Measurements from ENCODE around the gene SLC29A3.
"Not testable (repeated sequence)": the region's sequence is repeated elsewhere in the genome, so short reads cannot be mapped to it uniquely, and the experiment has no call there.

The SLC29A3 gene

DNA sequence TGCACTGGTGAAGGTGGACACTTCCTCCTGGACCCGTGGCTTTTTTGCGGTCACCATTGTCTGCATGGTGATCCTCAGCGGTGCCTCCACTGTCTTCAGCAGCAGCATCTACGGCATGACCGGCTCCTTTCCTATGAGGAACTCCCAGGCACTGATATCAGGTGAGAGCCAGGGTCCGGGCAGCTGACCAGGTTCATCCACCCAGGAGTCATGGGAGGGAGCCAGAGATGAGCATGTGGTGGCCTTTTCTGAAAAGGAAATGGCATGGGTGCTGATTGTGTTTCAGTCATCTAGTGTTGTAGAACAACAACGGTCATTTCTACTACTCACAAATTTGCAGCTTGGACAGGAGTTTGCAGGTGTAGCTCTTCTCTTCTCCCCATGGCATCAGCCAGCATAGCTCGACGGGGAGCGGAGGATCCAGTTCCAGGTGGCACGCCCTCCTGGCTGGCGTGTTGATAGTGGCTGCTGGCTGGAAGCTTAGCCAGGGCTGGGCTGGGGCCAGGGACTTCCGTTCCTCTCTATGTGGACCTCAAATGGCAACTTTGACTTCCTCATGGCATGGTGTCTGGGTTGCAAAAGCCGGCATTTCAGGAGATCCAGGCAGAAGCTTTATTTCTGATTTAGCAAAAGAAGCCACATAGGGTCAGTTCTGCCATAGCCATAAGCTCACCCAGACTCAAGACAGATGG, 32.7 kb downstream of the SLC29A3 start:
- H3K36me3 Mint-ChIP-seq, result no peaks in the 10 kb centered on the region
- H3K4me1 Mint-ChIP-seq (ENCODE audit: low read depth), result peaks cover 20% of the 10 kb centered on the region
- H3K27ac Mint-ChIP-seq, result no peak overlapping the region
- no peaks in the 10 kb centered on the region for H3K9me3 Mint-ChIP-seq (ENCODE audit: low read depth)
- no peak overlapping the region for H3K4me3 Mint-ChIP-seq
- no peaks in the 10 kb centered on the region for H3K27me3 Mint-ChIP-seq

DNA sequence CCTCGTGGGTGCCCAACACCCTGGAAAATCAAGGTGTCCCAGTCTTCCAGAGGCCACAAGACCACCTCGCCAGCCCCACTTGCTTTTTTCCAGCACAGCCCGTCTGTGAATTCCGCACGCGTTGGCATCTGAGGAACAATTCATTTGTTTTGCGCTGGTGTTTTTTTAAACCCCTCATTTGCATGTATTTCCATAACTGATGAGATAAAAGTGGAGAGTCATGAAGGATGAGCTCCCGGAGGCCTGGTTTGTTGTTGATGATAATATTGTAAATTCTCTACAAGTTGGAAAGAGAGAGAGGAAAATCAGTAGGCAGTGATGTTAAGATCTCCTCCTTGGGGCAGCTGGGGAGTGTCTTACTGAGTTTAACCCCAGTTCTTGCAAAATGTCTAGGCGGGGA, 34.6 kb downstream of the SLC29A3 start:
- Mint-ChIP-seq H3K27ac (no peak overlapping the region), H3K4me1 (ENCODE audit: low read depth) (peaks cover 20% of the 10 kb centered on the region), H3K36me3 (no peaks in the 10 kb centered on the region), H3K27me3 (no peaks in the 10 kb centered on the region), H3K4me3 (no peak overlapping the region), H3K9me3 (ENCODE audit: low read depth) (no peaks in the 10 kb centered on the region)

DNA sequence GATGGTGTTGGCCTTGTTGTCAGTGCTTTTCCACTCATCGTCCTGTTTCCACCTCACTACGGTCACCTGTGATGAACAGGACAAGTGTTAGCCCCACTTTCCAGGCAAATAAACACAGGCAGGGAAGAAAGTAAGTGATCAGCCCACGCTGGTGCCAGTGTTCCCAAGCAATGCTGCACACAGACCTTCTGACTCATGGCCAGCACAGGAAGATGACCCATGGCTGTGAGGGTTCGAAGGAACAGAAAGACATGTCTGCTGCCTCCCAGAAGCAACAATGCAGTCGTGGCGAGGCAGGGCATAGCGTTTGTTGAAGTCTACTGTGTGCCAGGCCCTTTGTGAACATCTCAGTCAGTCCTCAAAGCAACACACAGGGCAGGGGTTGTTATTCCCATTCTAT, 35.7 kb downstream of the SLC29A3 start:
- Mint-ChIP-seq H3K36me3 (peaks cover 4% of the 10 kb centered on the region), H3K4me1 (ENCODE audit: low read depth) (peaks cover 18% of the 10 kb centered on the region), H3K9me3 (ENCODE audit: low read depth) (no peaks in the 10 kb centered on the region), H3K4me3 (no peak overlapping the region), H3K27ac (no peak overlapping the region), H3K27me3 (no peaks in the 10 kb centered on the region)

DNA sequence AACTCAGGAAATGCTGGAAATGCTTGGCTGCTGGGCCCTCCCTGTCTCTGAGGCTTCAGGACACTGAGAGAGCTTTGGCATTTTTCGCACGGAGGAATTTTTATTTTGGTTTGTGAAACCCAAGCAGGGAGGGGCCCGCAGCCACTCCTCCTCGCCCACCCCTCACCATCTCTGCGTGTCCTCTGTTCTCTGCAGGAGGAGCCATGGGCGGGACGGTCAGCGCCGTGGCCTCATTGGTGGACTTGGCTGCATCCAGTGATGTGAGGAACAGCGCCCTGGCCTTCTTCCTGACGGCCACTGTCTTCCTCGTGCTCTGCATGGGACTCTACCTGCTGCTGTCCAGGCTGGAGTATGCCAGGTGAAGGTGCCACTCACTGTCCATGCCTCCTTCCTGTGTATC, 36.8 kb downstream of the SLC29A3 start:
- Mint-ChIP-seq H3K4me3 (no peak overlapping the region), H3K4me1 (ENCODE audit: low read depth) (peaks cover 9% of the 10 kb centered on the region), H3K27me3 (no peaks in the 10 kb centered on the region), H3K36me3 (peaks cover 5% of the 10 kb centered on the region), H3K27ac (no peak overlapping the region), H3K9me3 (ENCODE audit: low read depth) (no peaks in the 10 kb centered on the region)

DNA sequence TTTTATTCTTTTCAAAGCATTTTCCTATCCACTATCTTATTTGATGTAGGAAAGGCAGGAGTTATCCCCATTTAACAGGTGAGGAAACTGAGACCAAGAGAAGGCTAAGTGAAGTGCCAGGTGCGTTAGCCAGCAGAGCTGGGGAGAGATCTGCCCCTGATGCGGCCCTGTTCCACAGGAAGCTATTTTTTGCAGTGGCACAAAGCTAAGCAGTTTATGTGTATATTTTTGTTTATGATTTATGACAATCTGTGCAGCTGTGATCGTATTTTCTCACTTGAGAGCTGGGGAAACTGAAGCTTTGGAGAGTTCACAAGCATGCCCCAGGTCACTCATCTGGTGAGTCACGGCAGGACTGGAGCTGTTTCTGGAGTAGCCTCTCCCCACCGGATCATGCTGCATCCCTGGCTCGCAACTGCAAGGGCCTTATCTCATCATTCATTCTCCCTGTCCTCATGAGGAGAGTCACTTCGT, 38.8 kb downstream of the SLC29A3 start:
- Mint-ChIP-seq H3K36me3 (peaks cover 12% of the 10 kb centered on the region), H3K4me3 (no peak overlapping the region), H3K27ac (no peak overlapping the region), H3K4me1 (ENCODE audit: low read depth) (no peaks in the 10 kb centered on the region), H3K27me3 (no peaks in the 10 kb centered on the region), H3K9me3 (ENCODE audit: low read depth) (no peaks in the 10 kb centered on the region)

DNA sequence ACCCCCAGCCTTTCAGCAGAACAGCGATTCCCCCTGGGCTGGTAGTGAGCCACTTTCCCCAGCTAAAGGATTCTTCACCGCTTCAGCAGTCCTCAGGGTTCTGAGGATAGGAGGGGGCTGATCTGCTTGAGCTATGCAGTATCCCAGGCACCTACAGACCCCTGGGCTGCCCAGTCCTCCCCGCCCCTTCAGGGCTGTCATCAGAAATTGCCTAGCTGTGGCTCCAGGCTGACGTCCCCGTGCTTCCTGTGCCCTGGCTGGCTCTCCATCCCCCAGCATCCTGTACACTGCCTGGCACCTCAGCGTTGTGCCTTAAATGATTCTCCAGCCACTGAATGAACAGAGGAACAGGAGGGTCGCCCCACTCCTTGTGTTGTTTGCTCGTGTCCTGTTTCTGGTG, 39.2 kb downstream of the SLC29A3 start:
- Mint-ChIP-seq H3K4me3 (no peak overlapping the region), H3K27ac (no peak overlapping the region), H3K36me3 (peaks cover 12% of the 10 kb centered on the region), H3K27me3 (no peaks in the 10 kb centered on the region), H3K4me1 (ENCODE audit: low read depth) (no peaks in the 10 kb centered on the region), H3K9me3 (ENCODE audit: low read depth) (no peaks in the 10 kb centered on the region)

DNA sequence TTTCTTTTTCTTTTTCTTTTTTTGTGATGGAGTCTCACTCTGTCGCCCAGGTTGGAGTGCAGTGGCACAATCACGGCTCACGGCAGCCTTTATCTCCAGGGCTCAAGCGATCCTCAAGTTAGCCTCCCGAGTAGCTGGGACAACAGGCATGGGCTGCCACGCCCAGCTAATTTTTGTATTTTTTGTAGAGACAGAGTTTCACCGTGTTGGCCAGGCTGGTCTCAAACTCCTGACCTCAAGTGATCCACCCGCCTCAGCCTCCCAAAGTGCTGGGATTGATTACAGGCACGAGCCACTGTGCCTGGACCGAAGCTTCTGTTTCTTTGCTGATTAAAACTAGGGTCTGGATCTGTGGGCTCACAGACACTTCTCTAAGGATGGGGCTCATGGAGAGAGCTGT, 39.8 kb downstream of the SLC29A3 start:
- not testable (repeated sequence) for H3K27me3 Mint-ChIP-seq; H3K27ac Mint-ChIP-seq; H3K4me1 Mint-ChIP-seq (ENCODE audit: low read depth); H3K4me3 Mint-ChIP-seq; H3K9me3 Mint-ChIP-seq (ENCODE audit: low read depth)
- H3K36me3 Mint-ChIP-seq, result peaks cover 12% of the 10 kb centered on the region

DNA sequence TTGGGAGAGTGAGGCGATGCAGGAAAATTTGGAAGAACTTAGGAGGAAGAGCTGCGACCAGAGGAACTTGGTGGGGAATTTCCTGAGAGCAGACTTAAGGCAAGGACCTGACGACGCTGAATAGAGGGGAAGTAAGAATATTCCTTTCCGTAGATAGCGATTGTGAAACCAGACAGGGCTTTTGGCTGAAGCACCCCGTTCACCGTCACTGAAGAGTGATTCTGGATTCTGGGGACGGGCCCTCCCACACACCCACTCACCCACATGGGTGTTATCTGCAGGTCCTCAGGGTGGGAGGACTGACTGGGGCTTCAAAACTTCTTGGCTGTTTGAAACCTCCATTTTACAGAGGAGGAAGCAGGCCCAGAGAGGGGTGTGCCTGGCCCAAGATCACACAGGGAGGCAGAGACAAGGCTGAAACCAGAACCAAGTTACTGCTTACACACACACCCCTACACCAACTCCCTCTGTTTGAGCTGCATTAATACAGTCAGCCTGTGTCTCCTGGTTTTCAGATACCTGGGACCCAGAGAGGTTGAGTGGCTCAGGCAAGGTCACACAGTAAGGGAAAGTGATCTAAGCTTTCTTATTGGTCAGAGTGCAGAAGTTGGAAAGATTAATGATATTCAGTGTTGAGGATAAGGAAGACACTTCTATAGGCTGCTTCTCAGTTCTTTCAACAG, 40.4 kb downstream of the SLC29A3 start:
- H3K9me3 Mint-ChIP-seq (ENCODE audit: low read depth), result no peaks in the 10 kb centered on the region
- H3K27ac Mint-ChIP-seq, result no peak overlapping the region
- no peaks in the 10 kb centered on the region for H3K4me1 Mint-ChIP-seq (ENCODE audit: low read depth)
- peaks cover 15% of the 10 kb centered on the region for H3K36me3 Mint-ChIP-seq
- no peak overlapping the region for H3K4me3 Mint-ChIP-seq
- no peaks in the 10 kb centered on the region for H3K27me3 Mint-ChIP-seq

DNA sequence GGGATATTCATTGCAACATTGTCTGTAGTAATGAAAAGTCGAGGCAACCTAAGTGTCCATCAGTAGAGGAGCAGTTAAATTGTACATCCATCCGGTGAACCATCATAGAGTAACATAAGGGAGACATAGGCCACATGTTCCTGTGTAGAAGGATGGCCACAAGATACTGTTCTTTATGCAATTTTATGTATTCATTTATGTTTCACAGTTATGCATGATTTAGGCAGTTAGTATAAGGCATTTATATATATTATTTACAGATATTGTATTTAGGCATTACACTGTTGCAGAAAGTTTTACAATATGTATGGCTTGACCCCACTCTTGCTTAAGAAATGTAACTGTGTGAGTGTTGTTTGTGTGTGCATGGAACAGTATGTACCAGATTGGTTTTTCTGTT, 41.7 kb downstream of the SLC29A3 start:
- Mint-ChIP-seq H3K9me3 (ENCODE audit: low read depth) (no peaks in the 10 kb centered on the region), H3K4me3 (no peak overlapping the region), H3K4me1 (ENCODE audit: low read depth) (no peaks in the 10 kb centered on the region), H3K36me3 (peaks cover 15% of the 10 kb centered on the region), H3K27ac (no peak overlapping the region), H3K27me3 (no peaks in the 10 kb centered on the region)

DNA sequence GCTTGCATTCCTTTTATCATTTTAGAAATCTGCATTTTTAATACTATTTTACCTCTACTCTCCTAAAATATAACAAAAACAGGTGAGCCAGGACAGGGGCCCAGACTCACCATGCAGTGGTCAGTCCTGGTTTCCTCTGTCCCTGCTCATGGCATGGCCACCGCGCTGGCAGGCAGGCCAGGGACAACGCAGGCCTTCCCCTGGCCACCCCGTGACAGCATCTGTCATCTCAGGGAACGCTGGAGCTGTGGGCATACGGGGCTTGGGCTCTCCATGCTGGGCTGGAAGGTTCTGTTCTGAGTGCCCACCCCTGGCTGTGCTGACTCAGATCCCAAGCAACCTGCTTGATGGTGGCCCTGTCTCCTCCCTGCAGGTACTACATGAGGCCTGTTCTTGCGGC, 42.5 kb downstream of the SLC29A3 start:
- no peaks in the 10 kb centered on the region for H3K9me3 Mint-ChIP-seq (ENCODE audit: low read depth)
- no peaks in the 10 kb centered on the region for H3K27me3 Mint-ChIP-seq
- H3K36me3 Mint-ChIP-seq, result peaks cover 15% of the 10 kb centered on the region
- H3K4me3 Mint-ChIP-seq, result no peak overlapping the region
- no peak overlapping the region for H3K27ac Mint-ChIP-seq
- H3K4me1 Mint-ChIP-seq (ENCODE audit: low read depth), result no peaks in the 10 kb centered on the region

DNA sequence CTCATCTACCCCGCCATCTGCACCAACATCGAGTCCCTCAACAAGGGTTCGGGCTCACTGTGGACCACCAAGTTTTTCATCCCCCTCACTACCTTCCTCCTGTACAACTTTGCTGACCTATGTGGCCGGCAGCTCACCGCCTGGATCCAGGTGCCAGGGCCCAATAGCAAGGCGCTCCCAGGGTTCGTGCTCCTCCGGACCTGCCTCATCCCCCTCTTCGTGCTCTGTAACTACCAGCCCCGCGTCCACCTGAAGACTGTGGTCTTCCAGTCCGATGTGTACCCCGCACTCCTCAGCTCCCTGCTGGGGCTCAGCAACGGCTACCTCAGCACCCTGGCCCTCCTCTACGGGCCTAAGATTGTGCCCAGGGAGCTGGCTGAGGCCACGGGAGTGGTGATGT, 43.1 kb downstream of the SLC29A3 start:
- Mint-ChIP-seq H3K27me3 (no peaks in the 10 kb centered on the region), H3K4me1 (ENCODE audit: low read depth) (no peaks in the 10 kb centered on the region), H3K27ac (no peak overlapping the region), H3K9me3 (ENCODE audit: low read depth) (no peaks in the 10 kb centered on the region), H3K36me3 (peaks cover 15% of the 10 kb centered on the region), H3K4me3 (no peak overlapping the region)

DNA sequence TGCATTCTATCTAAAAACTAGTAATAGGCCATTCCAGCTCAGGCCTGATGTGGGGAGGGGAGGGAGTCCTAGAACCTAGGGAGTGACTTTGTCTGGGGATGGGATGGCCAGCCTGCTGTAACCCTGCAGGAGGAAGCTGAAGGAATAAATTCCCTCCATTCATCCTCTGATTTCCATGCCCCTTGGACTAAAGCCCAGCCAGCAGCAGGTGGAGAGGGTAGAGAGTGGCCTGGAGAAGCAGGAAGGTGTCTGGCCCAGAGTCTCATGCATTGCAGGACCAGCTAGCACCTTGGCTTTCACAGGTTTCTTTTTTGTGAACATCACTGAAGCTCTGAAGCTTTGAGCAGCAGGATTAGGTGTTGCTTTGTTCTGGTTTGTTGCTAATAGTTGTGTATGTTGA, 44.9 kb downstream of the SLC29A3 start:
- Mint-ChIP-seq H3K27ac (no peak overlapping the region), H3K27me3 (no peaks in the 10 kb centered on the region), H3K9me3 (ENCODE audit: low read depth) (no peaks in the 10 kb centered on the region), H3K4me3 (no peak overlapping the region), H3K4me1 (ENCODE audit: low read depth) (no peaks in the 10 kb centered on the region), H3K36me3 (peaks cover 15% of the 10 kb centered on the region)

DNA sequence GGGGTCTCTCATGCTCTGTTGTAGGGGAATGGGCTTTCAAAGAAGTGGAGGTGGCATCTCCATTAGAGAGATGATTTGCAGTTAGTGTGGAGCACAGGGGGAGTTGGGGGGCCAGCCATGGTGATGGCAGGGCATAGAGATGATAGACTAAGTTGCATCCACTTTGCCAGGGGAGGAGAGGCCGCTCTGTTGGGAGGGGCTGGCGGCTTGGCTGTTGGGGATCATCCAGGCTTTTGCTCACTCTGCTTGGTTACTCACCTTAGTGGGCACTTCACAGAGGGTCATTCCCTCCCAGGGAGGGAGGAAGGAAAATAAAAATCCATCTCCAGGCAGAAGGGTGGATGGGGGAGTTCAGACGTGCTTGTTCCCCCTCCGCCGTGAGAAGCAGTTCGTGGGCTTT, 46.3 kb downstream of the SLC29A3 start:
- no peaks in the 10 kb centered on the region for H3K4me1 Mint-ChIP-seq (ENCODE audit: low read depth)
- H3K36me3 Mint-ChIP-seq, result peaks cover 10% of the 10 kb centered on the region
- no peaks in the 10 kb centered on the region for H3K27me3 Mint-ChIP-seq
- no peak overlapping the region for H3K4me3 Mint-ChIP-seq
- no peak overlapping the region for H3K27ac Mint-ChIP-seq
- no peaks in the 10 kb centered on the region for H3K9me3 Mint-ChIP-seq (ENCODE audit: low read depth)

DNA sequence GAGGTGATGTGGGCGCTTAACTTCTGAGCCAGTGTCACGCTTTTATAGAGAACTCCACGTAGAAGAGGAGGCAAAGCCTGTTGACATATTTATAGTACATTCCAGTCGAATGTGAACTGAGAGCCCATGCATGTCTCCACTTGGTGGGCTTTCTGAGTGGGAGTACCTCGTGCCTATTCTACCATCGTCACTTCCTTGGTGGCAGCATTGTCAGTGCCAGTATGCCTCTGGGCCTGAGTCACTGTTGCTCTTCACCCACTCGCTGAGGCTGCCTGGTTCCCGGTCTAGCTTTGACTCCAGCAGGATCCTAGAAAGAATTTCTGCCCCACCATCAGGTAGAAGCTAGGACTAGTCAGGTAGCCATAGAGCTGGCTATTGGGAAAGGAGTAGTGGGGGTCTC, 47.6 kb downstream of the SLC29A3 start:
- Mint-ChIP-seq H3K27me3 (peaks cover 2% of the 10 kb centered on the region), H3K9me3 (ENCODE audit: low read depth) (no peaks in the 10 kb centered on the region), H3K27ac (no peak overlapping the region), H3K36me3 (peaks cover 10% of the 10 kb centered on the region), H3K4me3 (no peak overlapping the region), H3K4me1 (ENCODE audit: low read depth) (no peaks in the 10 kb centered on the region)

DNA sequence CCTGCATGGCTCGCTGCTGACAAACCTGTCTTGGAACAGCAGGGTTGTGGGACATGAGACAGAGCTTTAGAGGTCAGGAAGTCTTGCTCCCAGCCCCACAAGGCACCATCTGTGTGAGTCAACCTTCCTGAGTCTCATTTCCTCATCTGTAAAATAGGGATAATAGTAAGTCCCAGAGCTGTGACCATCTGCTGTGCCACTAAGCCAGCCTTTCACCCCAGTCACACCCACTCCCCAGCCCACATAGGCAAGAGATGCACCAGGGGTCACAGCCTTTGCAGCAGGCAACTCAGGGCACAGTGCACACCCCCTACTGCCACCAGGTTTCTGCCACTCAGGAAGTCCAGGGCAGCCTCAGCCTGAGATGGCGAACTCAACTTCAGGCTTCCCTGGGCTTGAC, 48.2 kb downstream of the SLC29A3 start:
- peaks cover 6% of the 10 kb centered on the region for H3K36me3 Mint-ChIP-seq
- no peak overlapping the region for H3K4me3 Mint-ChIP-seq
- no peaks in the 10 kb centered on the region for H3K4me1 Mint-ChIP-seq (ENCODE audit: low read depth)
- no peak overlapping the region for H3K27ac Mint-ChIP-seq
- H3K9me3 Mint-ChIP-seq (ENCODE audit: low read depth), result no peaks in the 10 kb centered on the region
- H3K27me3 Mint-ChIP-seq, result peaks cover 6% of the 10 kb centered on the region

DNA sequence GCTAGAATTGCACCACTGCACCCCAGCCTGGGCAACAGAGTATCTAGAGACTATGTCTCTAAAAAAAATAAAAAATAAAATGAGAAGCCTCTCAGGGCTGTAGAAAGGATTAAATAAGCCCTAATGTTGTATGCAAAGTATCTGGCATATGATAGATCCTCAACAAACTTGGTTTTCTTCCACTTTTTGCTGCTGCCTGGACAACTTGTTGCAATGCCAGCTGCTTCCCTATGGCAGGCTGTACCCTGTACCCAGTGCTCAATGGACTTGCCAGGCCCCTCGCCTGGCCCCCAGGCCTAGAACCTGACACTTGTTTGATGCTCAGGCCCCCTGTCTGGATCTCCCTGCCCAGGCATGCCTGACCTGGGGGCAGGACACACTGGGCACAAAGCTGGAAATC, 49.1 kb downstream of the SLC29A3 start:
- H3K27ac Mint-ChIP-seq, result no peak overlapping the region
- H3K4me1 Mint-ChIP-seq (ENCODE audit: low read depth), result no peaks in the 10 kb centered on the region
- H3K36me3 Mint-ChIP-seq, result peaks cover 3% of the 10 kb centered on the region
- peaks cover 6% of the 10 kb centered on the region for H3K27me3 Mint-ChIP-seq
- H3K4me3 Mint-ChIP-seq, result no peak overlapping the region
- no peaks in the 10 kb centered on the region for H3K9me3 Mint-ChIP-seq (ENCODE audit: low read depth)

Measured in activated naive CD8-positive, alpha-beta T cell (primary cell).